ENCODE data around the gene CNKSR2. TPM values are rescaled to one million over a fixed set of nuclear protein-coding genes. Genes with fewer than 3 reads are reported as not detected.

The CNKSR2 gene
- total and polyA plus RNA-seq, 2 experiments from 2014 or later: 1.5 to 10.3 TPM

GRCh38 chrX:21590012-21590776 is 216.0 kb downstream of the CNKSR2 start:
- H2AFZ ChIP-seq: no peak overlapping the region
- 69% methylated on average over 4 of the region's 4 CpGs for WGBS (ENCODE audit: low lambda C conversion rate, missing lambda C conversion rate)
- no peak for DNase-seq (ENCODE audit: low spot score)
- H3K9me2 ChIP-seq (replicated peaks; ENCODE audit: insufficient read depth): no peaks in the 10 kb centered on the region
- H3K27ac ChIP-seq: no peak overlapping the region
- no peak overlapping the region for H3K4me3 ChIP-seq
- H3K79me2 ChIP-seq: no peaks in the 10 kb centered on the region
- H3K9me3 ChIP-seq (ENCODE audit: low read depth): no peaks in the 10 kb centered on the region
- H3K4me1 ChIP-seq (ENCODE audit: insufficient read depth): no peaks in the 10 kb centered on the region
- no peaks in the 10 kb centered on the region for H4K20me1 ChIP-seq (ENCODE audit: insufficient read depth, poor library complexity, severe bottlenecking)
- no peaks in the 10 kb centered on the region for H3K36me3 ChIP-seq (replicated peaks; ENCODE audit: insufficient read depth, low read depth)
- no peak for TF ChIP-seq CTCF (IDR thresholded peaks at IDR 0.05; ENCODE audit: poor library complexity)
- TF ChIP-seq EZH2phosphoT487 (IDR thresholded peaks at IDR 0.05; ENCODE audit: low read depth, severe bottlenecking, unreplicated experiment): no peak
- TF ChIP-seq EZH2 (IDR thresholded peaks at IDR 0.05; ENCODE audit: borderline replicate concordance): no peak
- no peaks in the 10 kb centered on the region for H3K27me3 ChIP-seq
- H3K4me2 ChIP-seq: no peak overlapping the region

- DNase-seq (ENCODE audit: low spot score): no peak
- H3K27ac ChIP-seq: no peak overlapping the region
Observed at GRCh38 chrX:21606002-21606401, 231.8 kb downstream of the CNKSR2 start.

GRCh38 chrX:21610168-21610567 is 235.9 kb downstream of the CNKSR2 start:
- WGBS (ENCODE audit: low lambda C conversion rate, missing lambda C conversion rate): 88% methylated on average over 1 of the region's 1 CpG
- no peak overlapping the region for H2AFZ ChIP-seq
- H3K9me2 ChIP-seq (replicated peaks; ENCODE audit: insufficient read depth): no peaks in the 10 kb centered on the region
- H3K27me3 ChIP-seq: no peaks in the 10 kb centered on the region
- H3K4me3 ChIP-seq: no peak overlapping the region
- no peak for TF ChIP-seq EZH2phosphoT487 (IDR thresholded peaks at IDR 0.05; ENCODE audit: low read depth, severe bottlenecking, unreplicated experiment)
- TF ChIP-seq EZH2 (IDR thresholded peaks at IDR 0.05; ENCODE audit: borderline replicate concordance): no peak
- TF ChIP-seq CTCF (IDR thresholded peaks at IDR 0.05; ENCODE audit: poor library complexity): no peak
- no peak overlapping the region for H3K4me2 ChIP-seq
- H3K79me2 ChIP-seq: no peaks in the 10 kb centered on the region
- no peaks in the 10 kb centered on the region for H4K20me1 ChIP-seq (ENCODE audit: insufficient read depth, poor library complexity, severe bottlenecking)
- no peak for DNase-seq (ENCODE audit: low spot score)
- H3K36me3 ChIP-seq (replicated peaks; ENCODE audit: insufficient read depth, low read depth): no peaks in the 10 kb centered on the region
- H3K4me1 ChIP-seq (ENCODE audit: insufficient read depth): no peaks in the 10 kb centered on the region
- H3K27ac ChIP-seq: no peak overlapping the region
- H3K9me3 ChIP-seq (ENCODE audit: low read depth): no peaks in the 10 kb centered on the region

More at GRCh38 chrX:21606002-21606401, 231.8 kb downstream of the CNKSR2 start:
- Histone ChIP-seq H4K20me1 (ENCODE audit: insufficient read depth, poor library complexity, severe bottlenecking) (no peaks in the 10 kb centered on the region), H3K79me2 (no peaks in the 10 kb centered on the region), H2AFZ (no peak overlapping the region), H3K27me3 (no peaks in the 10 kb centered on the region), H3K4me3 (no peak overlapping the region), H3K4me2 (no peak overlapping the region), H3K9me2 (replicated peaks; ENCODE audit: insufficient read depth) (no peaks in the 10 kb centered on the region), H3K9me3 (ENCODE audit: low read depth) (no peaks in the 10 kb centered on the region), H3K36me3 (replicated peaks; ENCODE audit: insufficient read depth, low read depth) (no peaks in the 10 kb centered on the region), H3K4me1 (ENCODE audit: insufficient read depth) (no peaks in the 10 kb centered on the region)
- TF ChIP-seq EZH2phosphoT487 (IDR thresholded peaks at IDR 0.05; ENCODE audit: low read depth, severe bottlenecking, unreplicated experiment) (no peak), CTCF (IDR thresholded peaks at IDR 0.05; ENCODE audit: poor library complexity) (no peak), EZH2 (IDR thresholded peaks at IDR 0.05; ENCODE audit: borderline replicate concordance) (no peak)

Measured in hepatocyte (in vitro differentiated cells).